ENCODE results near the gene COL18A1. TPM values are rescaled to one million over a fixed set of nuclear protein-coding genes. Genes with fewer than 3 reads are reported as not detected.

Gene COL18A1
- total and polyA plus RNA-seq, 3 donors from 2014 or later, result 53.2 to 165 (median 111) TPM

DNA sequence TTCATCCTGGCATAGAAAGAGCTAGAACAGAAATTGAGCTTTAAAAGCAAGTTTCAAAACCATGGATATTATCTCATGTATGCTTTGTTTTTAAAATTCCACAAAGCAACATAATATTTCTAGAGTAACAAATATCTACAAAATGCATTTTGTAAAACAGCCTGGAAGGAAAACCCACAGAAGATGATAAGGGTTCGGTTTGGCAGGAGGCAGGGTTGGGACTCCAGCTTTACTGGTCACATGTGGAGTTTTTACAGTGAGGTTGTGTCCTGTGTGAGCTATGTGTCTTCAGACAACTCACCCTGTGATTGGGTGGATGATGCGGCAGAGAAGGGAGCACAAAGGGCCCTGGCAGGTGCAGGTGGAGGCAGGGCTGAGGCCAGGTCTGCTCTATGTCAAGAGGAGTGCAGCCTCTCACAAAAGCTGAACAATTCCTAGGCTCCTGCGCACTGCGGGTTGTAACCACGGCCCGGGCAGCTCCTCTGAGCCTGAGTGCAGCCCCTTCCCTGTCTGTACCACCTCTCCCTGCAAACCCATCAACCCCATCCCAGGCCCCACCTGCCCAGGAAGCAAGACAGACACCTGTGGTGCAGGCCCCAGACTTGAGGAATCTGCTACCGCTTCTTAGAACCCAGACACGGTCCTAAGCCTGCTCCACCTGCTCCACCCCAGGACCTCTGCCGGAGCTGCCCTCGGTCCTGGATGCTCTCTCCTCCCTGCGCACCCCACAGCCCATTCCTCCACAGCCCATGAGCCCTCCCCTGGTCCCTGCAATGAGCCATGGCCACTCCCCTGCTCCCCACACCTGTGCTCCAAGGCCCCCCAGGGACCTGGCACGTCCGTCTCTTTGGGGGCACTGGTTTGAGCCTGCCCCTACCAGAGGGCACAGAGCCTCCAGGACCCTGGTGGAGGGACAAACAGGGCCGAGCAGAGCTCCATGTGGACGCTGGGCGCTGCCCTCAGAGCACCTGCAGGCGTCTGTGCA is 2.8 kb upstream of the COL18A1 start:
- Histone ChIP-seq H3K36me3 (ENCODE audit: low read depth, missing control alignments) (no peaks in the 10 kb centered on the region), H3K4me1 (peaks cover 18% of the 10 kb centered on the region), H3K27ac (no peak overlapping the region), H3K9me3 (no peaks in the 10 kb centered on the region), H3K4me3 (no peak overlapping the region), H3K27me3 (no peaks in the 10 kb centered on the region)
- TF ChIP-seq, protein P1, sequence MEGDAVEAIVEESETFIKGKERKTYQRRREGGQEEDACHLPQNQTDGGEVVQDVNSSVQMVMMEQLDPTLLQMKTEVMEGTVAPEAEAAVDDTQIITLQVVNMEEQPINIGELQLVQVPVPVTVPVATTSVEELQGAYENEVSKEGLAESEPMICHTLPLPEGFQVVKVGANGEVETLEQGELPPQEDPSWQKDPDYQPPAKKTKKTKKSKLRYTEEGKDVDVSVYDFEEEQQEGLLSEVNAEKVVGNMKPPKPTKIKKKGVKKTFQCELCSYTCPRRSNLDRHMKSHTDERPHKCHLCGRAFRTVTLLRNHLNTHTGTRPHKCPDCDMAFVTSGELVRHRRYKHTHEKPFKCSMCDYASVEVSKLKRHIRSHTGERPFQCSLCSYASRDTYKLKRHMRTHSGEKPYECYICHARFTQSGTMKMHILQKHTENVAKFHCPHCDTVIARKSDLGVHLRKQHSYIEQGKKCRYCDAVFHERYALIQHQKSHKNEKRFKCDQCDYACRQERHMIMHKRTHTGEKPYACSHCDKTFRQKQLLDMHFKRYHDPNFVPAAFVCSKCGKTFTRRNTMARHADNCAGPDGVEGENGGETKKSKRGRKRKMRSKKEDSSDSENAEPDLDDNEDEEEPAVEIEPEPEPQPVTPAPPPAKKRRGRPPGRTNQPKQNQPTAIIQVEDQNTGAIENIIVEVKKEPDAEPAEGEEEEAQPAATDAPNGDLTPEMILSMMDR (IDR thresholded peaks at IDR 0.05), result no peak
- TF ChIP-seq POLR2A (IDR thresholded peaks at IDR 0.05), result no peak
- 88 to 96% methylated on average over 15 to 17 of the region's 17 CpGs for WGBS, 2 donors
- DNase-seq, result no peak
- intact Hi-C loops (cut with DNase I; ENCODE audit: low total_unique reads), result no loop called here

DNA sequence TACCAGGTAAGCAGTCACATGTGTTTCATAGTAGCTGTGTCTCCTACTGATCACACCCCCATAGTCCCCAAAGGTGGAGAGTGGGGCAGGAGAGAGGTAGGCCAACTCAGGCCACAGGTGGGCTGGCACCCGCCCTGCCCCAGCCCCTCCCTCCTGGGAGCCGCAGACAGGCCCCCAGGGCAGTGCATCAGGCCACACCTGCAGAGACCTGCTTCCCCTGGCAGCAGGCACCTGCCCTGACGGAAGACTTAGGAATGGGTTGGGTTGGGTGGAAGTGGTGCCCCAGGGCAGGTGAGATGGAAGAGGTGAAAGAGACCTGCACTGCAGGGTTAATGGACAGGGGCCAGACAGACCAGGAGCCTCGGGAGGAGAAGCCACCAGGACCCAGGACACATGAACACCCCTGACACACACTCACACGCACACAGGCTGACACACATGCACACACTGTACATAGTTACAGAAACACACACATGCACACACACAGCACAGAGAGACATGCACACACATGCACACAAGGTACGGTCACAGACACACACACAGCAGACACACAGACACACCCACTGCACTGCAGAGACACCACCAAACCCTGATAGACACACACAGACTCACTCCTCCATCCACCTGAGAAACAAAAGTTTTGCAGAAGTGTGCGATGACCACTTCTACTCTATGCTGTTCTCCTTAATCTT is 1.7 kb upstream of the COL18A1 start:
- H3K27ac ChIP-seq, result no peak overlapping the region
- no peaks in the 10 kb centered on the region for H3K36me3 ChIP-seq (ENCODE audit: low read depth, missing control alignments)
- intact Hi-C loops (cut with DNase I; ENCODE audit: low total_unique reads), result no loop called here
- no peak overlapping the region for H3K4me3 ChIP-seq
- 86 to 88% methylated on average over 4 to 7 of the region's 7 CpGs for WGBS, 2 donors
- peaks cover 23% of the 10 kb centered on the region for H3K4me1 ChIP-seq
- TF ChIP-seq, protein P1 (IDR thresholded peaks at IDR 0.05), result no peak
- no peak for TF ChIP-seq POLR2A (IDR thresholded peaks at IDR 0.05)
- no peaks in the 10 kb centered on the region for H3K9me3 ChIP-seq
- H3K27me3 ChIP-seq, result no peaks in the 10 kb centered on the region
- DNase-seq, result no peak

DNA sequence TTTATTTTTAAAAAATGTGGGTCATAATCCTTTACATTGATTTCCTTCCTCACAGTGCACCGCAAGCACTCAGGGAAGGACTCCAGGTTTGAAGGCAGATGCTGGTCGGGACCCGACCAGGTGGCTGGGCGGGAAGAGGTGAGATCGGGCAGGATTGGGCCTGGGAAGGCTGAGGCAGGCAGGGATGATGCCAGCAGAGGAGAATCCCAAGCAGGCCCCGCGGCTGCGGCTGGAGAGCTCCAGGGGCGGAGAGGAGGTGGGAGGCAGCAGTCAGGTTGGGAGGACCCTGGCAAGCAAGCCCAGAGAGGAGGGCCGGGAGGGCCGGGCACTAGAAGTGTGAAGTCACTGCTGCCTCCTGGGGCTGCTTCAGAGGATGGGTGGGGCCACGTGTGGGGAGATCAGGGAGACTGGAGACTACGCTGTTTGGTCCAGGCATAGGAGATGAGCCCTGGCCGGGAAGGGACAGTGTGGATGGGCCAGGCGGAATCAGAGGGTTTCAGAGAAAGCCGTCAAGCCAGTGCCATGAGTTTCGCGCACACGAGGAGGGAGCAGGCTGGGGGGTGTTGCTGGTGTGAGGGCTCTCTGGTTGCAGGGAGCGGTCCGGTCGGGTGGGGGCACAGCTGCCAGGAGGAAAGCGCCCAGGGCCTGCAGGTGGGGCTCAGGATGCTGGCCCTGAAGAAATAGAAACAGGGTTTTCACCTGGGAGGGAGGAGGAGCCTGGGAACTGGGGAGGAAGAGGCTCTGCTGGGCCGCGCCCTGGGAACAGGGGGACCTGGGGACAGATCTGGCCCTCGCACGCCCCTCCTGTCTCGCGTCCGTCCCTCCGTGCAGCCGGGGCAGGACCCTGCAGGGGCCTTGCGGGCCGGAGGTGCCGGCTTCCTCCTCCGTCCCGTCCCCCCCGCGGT is 888 bp upstream of the COL18A1 start:
- Histone ChIP-seq H3K4me3 (peak overlapping the region; percentile 30 to 43), H3K36me3 (ENCODE audit: low read depth, missing control alignments) (no peaks in the 10 kb centered on the region), H3K27me3 (no peaks in the 10 kb centered on the region), H3K4me1 (peaks cover 23% of the 10 kb centered on the region), H3K9me3 (no peaks in the 10 kb centered on the region), H3K27ac (peak overlapping the region; percentile 13 to 79)
- peak; percentile 51 for DNase-seq
- 25 to 41% methylated on average over 33 of the region's 39 CpGs for WGBS, 2 donors
- TF ChIP-seq, protein P1 (IDR thresholded peaks at IDR 0.05), result no peak
- no peak for TF ChIP-seq POLR2A (IDR thresholded peaks at IDR 0.05)
- intact Hi-C loops (cut with DNase I; ENCODE audit: low total_unique reads), result no loop called here

DNA sequence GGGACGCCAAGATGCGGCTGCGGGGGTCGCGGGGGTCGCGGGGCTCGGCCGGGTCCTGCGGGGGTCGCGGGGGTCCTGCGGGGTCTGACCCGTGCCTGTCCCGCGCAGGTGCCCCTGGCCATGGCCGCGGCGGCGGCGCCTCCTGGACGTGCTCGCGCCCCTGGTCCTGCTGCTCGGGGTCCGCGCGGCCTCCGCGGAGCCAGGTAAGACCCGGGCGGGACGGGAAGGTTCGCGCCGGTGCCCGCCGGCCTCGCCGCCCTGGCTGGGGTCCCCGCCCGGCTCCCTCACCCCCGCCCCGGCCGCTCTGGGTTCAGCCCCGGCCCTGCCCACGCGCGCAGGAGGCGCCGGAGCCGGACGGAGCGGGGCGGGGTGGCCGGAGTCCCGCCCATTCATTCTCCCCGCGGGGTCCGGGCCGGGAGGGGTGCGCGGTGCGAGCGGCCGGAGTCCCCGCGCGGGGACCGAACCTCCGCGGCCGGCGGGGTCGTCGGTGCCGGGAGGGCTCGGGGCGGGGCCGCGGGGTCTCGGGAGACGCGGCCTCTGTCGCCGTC is 380 bp downstream of the COL18A1 start:
- Histone ChIP-seq H3K9me3 (no peaks in the 10 kb centered on the region), H3K4me3 (peak overlapping the region; percentile 56 to 63), H3K36me3 (ENCODE audit: low read depth, missing control alignments) (no peaks in the 10 kb centered on the region), H3K4me1 (peaks cover 36% of the 10 kb centered on the region), H3K27me3 (no peaks in the 10 kb centered on the region), H3K27ac (peak overlapping the region; percentile 66 to 88)
- peak; percentile 48 for DNase-seq
- intact Hi-C loops (cut with DNase I; ENCODE audit: low total_unique reads), result no loop called here
- WGBS, 2 donors, result 1% methylated on average over 37 of the region's 86 CpGs; no CpG with 5 or more reads in 1 of the 2 donors
- no peak for TF ChIP-seq POLR2A (IDR thresholded peaks at IDR 0.05)
- TF ChIP-seq, protein P1 (IDR thresholded peaks at IDR 0.05), result no peak
